ACC112 (cell line): Measurements from ENCODE around the gene UBE2J2.

ENCODE experiments used
- H2AFZ ChIP-seq: fragments of 200-600 bp; sonication (generic); one replicate; pipeline ENCODE4 v1.6.0; 2017; ENCODE audit warnings: antibody characterized with exemption, low read length; ENCODE audit not compliant: unreplicated experiment
- H3K27ac ChIP-seq: fragments of 200-600 bp; sonication (generic); 2 replicates; pipeline ENCODE4 v1.5.1; 2014; ENCODE audit warnings: low read depth, mild to moderate bottlenecking, antibody characterized with exemption, low read length, moderate library complexity
- H3K27me3 ChIP-seq: fragments of 200-600 bp; sonication (generic); 2 replicates; pipeline ENCODE4 v1.6.1; 2014; ENCODE audit warnings: mild to moderate bottlenecking, antibody characterized with exemption, low read length, moderate library complexity, mixed read lengths; ENCODE audit not compliant: insufficient read depth
- H3K36me3 ChIP-seq: fragments of 200-600 bp; sonication (generic); 2 replicates; pipeline ENCODE4 v1.6.1; 2016; ENCODE audit warnings: mild to moderate bottlenecking, antibody characterized with exemption, low read length, moderate library complexity, mixed read lengths; ENCODE audit not compliant: insufficient read depth
- H3K4me1 ChIP-seq: fragments of 200-600 bp; sonication (generic); one replicate; pipeline ENCODE4 v1.6.1; 2016; ENCODE audit warnings: low read length, mixed read lengths; ENCODE audit not compliant: insufficient read depth, unreplicated experiment, control insufficient read depth
- H3K4me3 ChIP-seq: fragments of 200-600 bp; sonication (generic); 2 replicates; pipeline ENCODE4 v1.5.1; 2014; ENCODE audit warnings: mild to moderate bottlenecking, low read depth, low read length
- H3K79me2 ChIP-seq: fragments of 200-600 bp; sonication (generic); one replicate; pipeline ENCODE4 v1.6.0; 2016; ENCODE audit warnings: low read length; ENCODE audit not compliant: control insufficient read depth, unreplicated experiment, insufficient read depth

UBE2J2 gene

DNA sequence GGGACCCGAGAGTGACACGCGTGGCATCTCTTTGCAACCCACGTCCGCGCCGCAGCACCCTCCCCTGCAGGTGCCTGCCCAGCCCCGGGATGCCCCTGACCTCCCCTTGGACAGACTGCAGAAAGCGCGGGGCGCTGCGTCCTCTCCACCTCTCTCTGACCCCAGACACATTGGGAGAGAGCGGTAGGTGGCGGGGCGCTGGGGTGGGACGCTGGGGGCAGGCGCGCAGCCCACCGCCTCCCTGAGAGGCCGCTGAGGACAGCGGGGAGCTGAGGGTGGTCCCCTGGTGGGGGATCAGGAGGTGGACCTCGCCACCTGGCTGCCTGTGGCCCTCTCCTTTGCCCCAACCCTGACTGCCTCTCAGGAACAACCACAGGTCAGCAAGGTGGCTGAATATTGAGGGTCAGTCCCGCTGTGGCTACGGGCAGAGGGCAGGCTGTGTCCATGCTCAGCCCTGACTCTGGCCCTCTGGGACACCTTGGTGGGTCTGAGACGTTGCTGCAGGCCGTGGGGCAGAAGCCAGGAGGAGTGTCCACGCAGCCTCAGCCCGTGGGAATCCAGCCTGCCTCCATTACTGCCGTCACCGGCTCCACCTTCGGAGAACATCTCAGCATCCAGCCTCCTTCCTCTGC lies 761 bp upstream of the UBE2J2 start:
- Histone ChIP-seq H3K79me2 (peaks cover 40% of the 10 kb centered on the region), H3K27ac (no peak overlapping the region), H3K36me3 (no peaks in the 10 kb centered on the region), H3K27me3 (no peaks in the 10 kb centered on the region), H3K4me3 (peak overlapping the region; percentile 83), H3K4me1 (peaks cover 28% of the 10 kb centered on the region), H2AFZ (peak overlapping the region; percentile 80)

- Histone ChIP-seq H3K79me2 (peaks cover 49% of the 10 kb centered on the region), H3K4me1 (peaks cover 28% of the 10 kb centered on the region), H2AFZ (peak overlapping the region; percentile 56)
Measured at GRCh38 chr1:1273209-1273511, 494 bp downstream of the UBE2J2 start.

GRCh38 chr1:1272341-1273208 lies 1.1 kb downstream of the UBE2J2 start:
- Histone ChIP-seq H3K4me3 (peak overlapping the region; percentile 83), H2AFZ (no peak overlapping the region), H3K27ac (peak overlapping the region; percentile 72), H3K36me3 (no peaks in the 10 kb centered on the region), H3K79me2 (peaks cover 54% of the 10 kb centered on the region), H3K4me1 (peaks cover 28% of the 10 kb centered on the region), H3K27me3 (no peaks in the 10 kb centered on the region)

More at GRCh38 chr1:1273209-1273511, 494 bp downstream of the UBE2J2 start:
- no peaks in the 10 kb centered on the region for H3K36me3 ChIP-seq
- peak overlapping the region; percentile 72 for H3K27ac ChIP-seq
- H3K4me3 ChIP-seq, result peak overlapping the region; percentile 83
- H3K27me3 ChIP-seq, result no peaks in the 10 kb centered on the region

GRCh38 chr1:1270813-1271212 lies 2.8 kb downstream of the UBE2J2 start:
- peaks cover 33% of the 10 kb centered on the region for H3K4me1 ChIP-seq
- H2AFZ ChIP-seq, result no peak overlapping the region
- H3K36me3 ChIP-seq, result no peaks in the 10 kb centered on the region
- peak overlapping the region; percentile 51 for H3K27ac ChIP-seq
- peaks cover 61% of the 10 kb centered on the region for H3K79me2 ChIP-seq
- peak overlapping the region; percentile 59 for H3K4me3 ChIP-seq
- no peaks in the 10 kb centered on the region for H3K27me3 ChIP-seq

GRCh38 chr1:1268284-1268682 lies 5.4 kb downstream of the UBE2J2 start:
- H3K4me1 ChIP-seq, result peaks cover 48% of the 10 kb centered on the region
- H3K4me3 ChIP-seq, result no peak overlapping the region
- no peak overlapping the region for H2AFZ ChIP-seq
- no peaks in the 10 kb centered on the region for H3K27me3 ChIP-seq
- no peak overlapping the region for H3K27ac ChIP-seq
- 0 out of 2 replicates have a peak, but pooled peaks cover 2% of the 10 kb centered on the region for H3K36me3 ChIP-seq
- peaks cover 62% of the 10 kb centered on the region for H3K79me2 ChIP-seq

DNA sequence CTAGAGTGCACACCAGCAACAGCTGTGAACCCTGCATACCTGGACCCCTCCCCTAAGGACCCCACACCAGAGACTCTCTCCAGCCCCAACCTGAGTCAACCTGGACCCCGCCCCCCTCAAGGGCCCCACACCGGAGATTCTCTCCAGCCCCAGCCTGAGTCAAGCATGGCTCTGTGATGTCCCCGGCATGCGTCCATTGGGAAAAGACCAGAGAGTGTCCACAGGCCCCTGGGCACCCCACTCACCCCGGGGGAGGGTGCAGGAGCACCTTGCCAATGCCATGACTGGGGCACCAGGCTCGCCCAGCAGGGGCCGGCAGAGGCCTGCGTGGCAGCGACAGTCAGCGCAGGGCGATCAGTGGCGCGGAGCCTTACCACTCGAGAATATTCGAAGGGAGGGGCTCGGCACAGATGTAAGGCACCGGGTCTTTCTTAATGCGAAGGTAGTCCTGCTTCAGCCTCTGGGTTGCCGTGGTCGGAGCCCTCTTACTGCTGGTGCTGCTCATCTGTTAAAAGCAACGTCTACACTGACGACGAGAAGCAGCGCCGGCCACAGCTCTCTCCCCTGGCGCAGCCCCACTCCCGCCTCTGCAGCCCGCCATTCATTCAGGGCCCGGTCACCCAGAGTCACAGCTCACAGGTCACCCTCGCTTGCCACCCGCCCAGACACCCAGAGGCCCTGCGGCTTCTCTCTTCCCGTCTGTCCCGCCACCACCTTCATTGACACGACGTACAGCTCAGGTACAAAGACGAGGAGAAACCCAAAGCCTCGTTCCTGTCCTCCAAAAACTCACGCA lies 6.0 kb downstream of the UBE2J2 start:
- Histone ChIP-seq H3K4me1 (peaks cover 48% of the 10 kb centered on the region), H3K27me3 (no peaks in the 10 kb centered on the region), H2AFZ (no peak overlapping the region), H3K36me3 (0 out of 2 replicates have a peak, but pooled peaks cover 7% of the 10 kb centered on the region), H3K27ac (peak overlapping the region; percentile 42; the same call in 1 of the 2 replicates), H3K79me2 (peaks cover 59% of the 10 kb centered on the region), H3K4me3 (no peak overlapping the region)

DNA sequence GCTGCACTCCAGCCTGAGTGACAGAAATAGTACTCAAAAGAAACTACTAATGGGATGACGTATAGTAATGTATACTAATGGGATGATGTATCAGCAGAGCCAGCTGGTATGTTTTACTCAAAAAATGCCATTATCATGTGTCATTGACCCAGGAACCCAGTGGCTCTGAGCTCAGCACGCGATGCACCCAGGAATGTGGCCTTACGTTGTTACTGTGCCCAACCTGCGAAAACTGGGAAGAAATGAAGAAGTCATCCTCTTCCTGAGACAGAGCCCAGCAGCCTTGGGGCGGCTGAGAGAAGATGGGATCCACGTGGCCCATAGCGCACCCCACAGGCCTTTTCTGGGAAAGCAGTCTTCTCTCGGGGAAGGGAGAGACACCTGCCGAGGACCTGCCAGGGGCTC lies 8.8 kb downstream of the UBE2J2 start:
- Histone ChIP-seq H3K27me3 (no peaks in the 10 kb centered on the region), H3K27ac (peak overlapping the region; percentile 92), H3K4me3 (0 out of 2 replicates have a peak overlapping the region, but pooled peaks have one; percentile 2), H3K36me3 (peaks cover 13% of the 10 kb centered on the region), H2AFZ (no peak overlapping the region), H3K4me1 (peaks cover 22% of the 10 kb centered on the region), H3K79me2 (peaks cover 47% of the 10 kb centered on the region)

GRCh38 chr1:1264026-1264425 lies 9.6 kb downstream of the UBE2J2 start:
- peaks cover 17% of the 10 kb centered on the region for H3K36me3 ChIP-seq
- peak overlapping the region; percentile 92 for H3K27ac ChIP-seq

GRCh38 chr1:1262758-1263157 lies 10.9 kb downstream of the UBE2J2 start:
- H3K27me3 ChIP-seq, result no peaks in the 10 kb centered on the region
- peak overlapping the region; percentile 15; the same call in 1 of the 2 replicates for H3K27ac ChIP-seq
- H3K4me1 ChIP-seq, result peaks cover 23% of the 10 kb centered on the region
- H3K36me3 ChIP-seq, result peaks cover 17% of the 10 kb centered on the region
- peaks cover 33% of the 10 kb centered on the region for H3K79me2 ChIP-seq
- H2AFZ ChIP-seq, result no peak overlapping the region
- H3K4me3 ChIP-seq, result no peak overlapping the region

More at GRCh38 chr1:1264026-1264425, 9.6 kb downstream of the UBE2J2 start:
- Histone ChIP-seq H2AFZ (no peak overlapping the region), H3K4me1 (peaks cover 20% of the 10 kb centered on the region), H3K79me2 (peaks cover 45% of the 10 kb centered on the region), H3K27me3 (no peaks in the 10 kb centered on the region), H3K4me3 (no peak overlapping the region)

GRCh38 chr1:1262071-1262470 lies 11.6 kb downstream of the UBE2J2 start:
- no peak overlapping the region for H2AFZ ChIP-seq
- no peaks in the 10 kb centered on the region for H3K27me3 ChIP-seq
- H3K36me3 ChIP-seq, result peaks cover 17% of the 10 kb centered on the region
- H3K4me1 ChIP-seq, result peaks cover 23% of the 10 kb centered on the region
- peaks cover 26% of the 10 kb centered on the region for H3K79me2 ChIP-seq
- H3K4me3 ChIP-seq, result no peak overlapping the region
- H3K27ac ChIP-seq, result no peak overlapping the region
